Natural killer cell (primary cell): ENCODE results near the gene CMYA5. TPM values are rescaled to one million over a fixed set of nuclear protein-coding genes. Genes with fewer than 3 reads are reported as not detected.

Experiments used
- ATAC-seq, 3 donors: fragments of 150-1000 bp in 2 of 3; fragments of 200-7000 bp in 1 of 3; cut with Tn5 transposase; 1 replicate in 1 of 3; 2 replicates in 2 of 3; pipeline ENCODE4 v1.10.0; 2021; ENCODE audit warnings: mild to moderate bottlenecking in 2 of 3, moderate library complexity in 2 of 3
- DNase-seq, 2 donors: peaks; one replicate each; pipeline versions ENCODE4 v3.0.0 to v3.0.0-alpha.2; 2013 to 2021; ENCODE audit warnings: mixed read lengths in 1 of 2
- H3K27ac ChIP-seq: one replicate; pipeline ENCODE4 v1.5.1; 2013; ENCODE audit warnings: mild to moderate bottlenecking, low read length
- H3K27me3 ChIP-seq: one replicate; pipeline ENCODE4 v1.6.1; 2013; ENCODE audit warnings: low read length; ENCODE audit not compliant: control insufficient read depth, insufficient read depth
- H3K36me3 ChIP-seq: one replicate; pipeline ENCODE4 v1.6.1; 2013; ENCODE audit warnings: low read length; ENCODE audit not compliant: control insufficient read depth, insufficient read depth
- H3K4me1 ChIP-seq: one replicate; pipeline ENCODE4 v1.6.1; 2013; ENCODE audit warnings: low read length; ENCODE audit not compliant: control insufficient read depth, insufficient read depth
- H3K4me3 ChIP-seq: one replicate; pipeline ENCODE4 v1.5.1; 2013; ENCODE audit warnings: low read length
- H3K9me3 ChIP-seq: one replicate; pipeline ENCODE4 v1.6.1; 2013; ENCODE audit warnings: low read length; ENCODE audit not compliant: control insufficient read depth, insufficient read depth
- H3K27ac Mint-ChIP-seq, 2 donors: one replicate each; pipeline ENCODE4 v1.8.0; 2022; ENCODE audit warnings: mild to moderate bottlenecking in 2 of 2, mixed read lengths in 2 of 2, moderate library complexity in 1 of 2
- H3K27me3 Mint-ChIP-seq, 2 donors: one replicate each; pipeline ENCODE4 v1.8.0; 2022; ENCODE audit warnings: low read depth in 2 of 2, mixed read lengths in 2 of 2
- H3K36me3 Mint-ChIP-seq: one replicate; pipeline ENCODE4 v1.8.0; 2022; ENCODE audit warnings: mixed read lengths
- H3K4me1 Mint-ChIP-seq, 2 donors: one replicate each; pipeline ENCODE4 v1.8.0; 2022; ENCODE audit warnings: mixed read lengths in 2 of 2
- H3K4me3 Mint-ChIP-seq: one replicate; pipeline ENCODE4 v1.8.0; 2022; ENCODE audit warnings: mild to moderate bottlenecking, moderate library complexity, mixed read lengths
- H3K9me3 Mint-ChIP-seq, 2 donors: one replicate each; pipeline ENCODE4 v1.8.0; 2022; ENCODE audit warnings: mixed read lengths in 2 of 2
- CTCF ChIP-seq: fragments of 200-600 bp; IDR thresholded peaks from one replicate; pipeline ENCODE4 v1.8.0; 2022; ENCODE audit warnings: antibody characterized with exemption
- WGBS: methylation state at CpG from one replicate; pipeline ENCODE4 v1.1.7; 2013; ENCODE audit warnings: missing lambda C conversion rate; ENCODE audit not compliant: insufficient coverage; 5-methylcytosine and 5-hydroxymethylcytosine counted together
- intact Hi-C: fragments of 100-400 bp; cut with micrococcal nuclease; formaldehyde crosslinking; loops from one replicate; pipeline ENCODE4 v1.14.2; 2022
- total RNA-seq, 4 donors: library from RNA; stranded (reverse); fragments of 120-200 nt in 1 of 4; gene quantifications; one replicate each; pipeline versions ENCODE4 v1.2.3 to v1.2.4, GENCODE V29; 2013 to 2022

CMYA5 gene
- total RNA-seq, 3 donors from 2014 or later (not counting 1 experiment from before 2014, with no cell fraction given), result 0.53 to 0.93 (median 0.71) TPM

GRCh38 chr5:79834754-79835714 lies 145.4 kb downstream of the CMYA5 start:
- no peak for DNase-seq
- no peak overlapping the region for H3K27ac Mint-ChIP-seq
- no peaks in the 10 kb centered on the region for H3K4me1 ChIP-seq

GRCh38 chr5:79837761-79838551 lies 148.3 kb downstream of the CMYA5 start:
- no peak overlapping the region for H3K27ac Mint-ChIP-seq
- WGBS, result 94% methylated on average over 6 of the region's 6 CpGs
- peaks cover 8 to 9% of the 10 kb centered on the region in 2 donors for H3K27me3 Mint-ChIP-seq
- H3K4me3 ChIP-seq, result no peak overlapping the region
- no peak overlapping the region for H3K4me3 Mint-ChIP-seq
- ATAC-seq (no peak), DNase-seq (no peak)
- no peaks in the 10 kb centered on the region for H3K4me1 Mint-ChIP-seq
- H3K36me3 Mint-ChIP-seq, result no peaks in the 10 kb centered on the region
- peaks cover 2% of the 10 kb centered on the region for H3K27me3 ChIP-seq
- no peaks in the 10 kb centered on the region for H3K9me3 ChIP-seq
- no peaks in the 10 kb centered on the region for H3K36me3 ChIP-seq
- TF ChIP-seq CTCF, result no peak
- no peak overlapping the region for H3K27ac ChIP-seq
- no peaks in the 10 kb centered on the region for H3K9me3 Mint-ChIP-seq
- intact Hi-C loops, result no loop called here
- no peaks in the 10 kb centered on the region for H3K4me1 ChIP-seq

More at GRCh38 chr5:79834754-79835714, 145.4 kb downstream of the CMYA5 start:
- Histone ChIP-seq H3K27me3 (no peaks in the 10 kb centered on the region), H3K27ac (no peak overlapping the region), H3K36me3 (no peaks in the 10 kb centered on the region), H3K9me3 (no peaks in the 10 kb centered on the region), H3K4me3 (no peak overlapping the region)
- Mint-ChIP-seq H3K4me3 (no peak overlapping the region), H3K4me1 (no peaks in the 10 kb centered on the region), H3K27me3 (peaks cover 5 to 6% of the 10 kb centered on the region in 2 donors), H3K9me3 (no peaks in the 10 kb centered on the region), H3K36me3 (no peaks in the 10 kb centered on the region)
- no peak for TF ChIP-seq CTCF
- no peak for ATAC-seq
- whole genome bisulfite sequencing, result 88% methylated on average over 11 of the region's 12 CpGs
- intact Hi-C loops, result no loop called here

GRCh38 chr5:79840084-79840990 lies 150.7 kb downstream of the CMYA5 start:
- intact Hi-C loops, result no loop called here
- no peaks in the 10 kb centered on the region for H3K36me3 ChIP-seq
- no peaks in the 10 kb centered on the region for H3K9me3 ChIP-seq
- H3K4me1 ChIP-seq, result no peaks in the 10 kb centered on the region
- no peak for ATAC-seq
- peaks cover 8 to 9% of the 10 kb centered on the region in 2 donors for H3K27me3 Mint-ChIP-seq
- H3K27ac Mint-ChIP-seq, result no peak overlapping the region
- no peaks in the 10 kb centered on the region for H3K36me3 Mint-ChIP-seq
- no peaks in the 10 kb centered on the region for H3K9me3 Mint-ChIP-seq
- H3K4me3 ChIP-seq, result no peak overlapping the region
- H3K27me3 ChIP-seq, result peaks cover 2% of the 10 kb centered on the region
- H3K27ac ChIP-seq, result no peak overlapping the region
- no peak for TF ChIP-seq CTCF
- DNase-seq, result no peak
- WGBS, result 67% methylated on average over 6 of the region's 7 CpGs
- no peak overlapping the region for H3K4me3 Mint-ChIP-seq
- H3K4me1 Mint-ChIP-seq, result no peaks in the 10 kb centered on the region
